Endothelial cell of umbilical vein (primary cell): Measurements from ENCODE around the gene KIAA2012. TPM values are rescaled to one million over a fixed set of nuclear protein-coding genes. Genes with fewer than 3 reads are reported as not detected.

Source experiments
- BruUV-seq: library from RNA; stranded (reverse); fragments of 400-500 nt; replicated peaks from 2 replicates; lab custom pipeline; 2021; lab: Mats Ljungman, UMichigan
- CTCF ChIA-PET: fragments of 300-600, 350-600 bp; sonication (Branson Sonifier 250); formaldehyde crosslinking; loops from one replicate; lab custom pipeline; 2021; ENCODE audit warnings: antibody characterized with exemption, inconsistent platforms; lab: Charles Lee
- POLR2A ChIA-PET: fragments of 300-600, 350-600 bp; sonication (Branson Sonifier 250); formaldehyde crosslinking; loops from one replicate; lab custom pipeline; 2021; ENCODE audit warnings: antibody characterized with exemption, inconsistent platforms; lab: Charles Lee
- DNase-seq: peaks from one replicate; pipeline ENCODE4 v3.0.0-alpha.2; 2011; ENCODE audit warnings: low read depth, low spot score
- FAIRE-seq: peaks from 2 replicates; lab custom pipeline; 2011; peaks lifted over from hg19 to GRCh38; lab: Jason Lieb, UNC
- H2AFZ ChIP-seq: 2 replicates; pipeline ENCODE4 v1.6.0; 2012; ENCODE audit warnings: low read depth, low read length, control low read depth, inconsistent platforms
- H3K27ac ChIP-seq: 2 replicates; pipeline ENCODE4 v1.5.1; 2011; ENCODE audit warnings: low read depth, mild to moderate bottlenecking, control low read depth, low read length, moderate library complexity; ENCODE audit not compliant: insufficient read depth
- H3K27me3 ChIP-seq, 2 experiments: 2 replicates each; pipeline versions ENCODE4 v1.6.0 to v1.6.1; 2011; ENCODE audit warnings: low read length in 2 of 2, mixed read lengths in 1 of 2; ENCODE audit not compliant: control insufficient read depth in 2 of 2, insufficient read depth in 2 of 2
- H3K36me3 ChIP-seq, 2 experiments: 2 replicates in 1 of 2; 3 replicates in 1 of 2; pipeline ENCODE4 v1.5.1; 2011; ENCODE audit warnings: low read length in 2 of 2, mild to moderate bottlenecking in 1 of 2, moderate library complexity in 1 of 2; ENCODE audit not compliant: control insufficient read depth in 2 of 2, insufficient read depth in 2 of 2; ENCODE audit errors: extremely low read depth in 1 of 2
- H3K4me1 ChIP-seq: 3 replicates; pipeline ENCODE4 v1.5.1; 2011; ENCODE audit warnings: mild to moderate bottlenecking, low read length; ENCODE audit not compliant: control insufficient read depth, insufficient read depth; ENCODE audit errors: extremely low read depth
- H3K4me2 ChIP-seq: 2 replicates; pipeline ENCODE4 v1.6.1; 2011; ENCODE audit warnings: low read length, control low read depth, mixed read lengths; ENCODE audit not compliant: insufficient read depth
- H3K4me3 ChIP-seq, 3 experiments: fragments of 200-600 bp in 1 of 3; sonication (generic), shearing (Covaris generic) in 1 of 3; replicated peaks in 1 of 3; 2 replicates each; pipeline ENCODE4 v1.5.1; 2011 to 2016; ENCODE audit warnings: control low read depth in 3 of 3, low read length in 3 of 3, mild to moderate bottlenecking in 2 of 3, inconsistent platforms in 1 of 3, low read depth in 1 of 3, moderate library complexity in 1 of 3; ENCODE audit not compliant: insufficient read depth in 1 of 3
- H3K79me2 ChIP-seq: 2 replicates; pipeline ENCODE4 v1.6.0; 2012; ENCODE audit warnings: low read length, inconsistent platforms; ENCODE audit not compliant: control insufficient read depth, insufficient read depth
- H3K9ac ChIP-seq: replicated peaks from 2 replicates; pipeline ENCODE3; 2011; ENCODE audit warnings: low read length, control low read depth; ENCODE audit not compliant: insufficient read depth; ENCODE audit errors: extremely low read depth
- H3K9me1 ChIP-seq: replicated peaks from 3 replicates; pipeline ENCODE4 v1.6.0; 2011; ENCODE audit warnings: mild to moderate bottlenecking, low read length; ENCODE audit not compliant: control insufficient read depth, insufficient read depth; ENCODE audit errors: extremely low read depth
- H3K9me3 ChIP-seq: replicated peaks from 2 replicates; pipeline ENCODE4 v1.5.1; 2012; ENCODE audit warnings: low read length, inconsistent platforms; ENCODE audit not compliant: control insufficient read depth, insufficient read depth
- H4K20me1 ChIP-seq: replicated peaks from 2 replicates; pipeline ENCODE3; 2011; ENCODE audit warnings: mild to moderate bottlenecking, low read length; ENCODE audit not compliant: control insufficient read depth, insufficient read depth; ENCODE audit errors: extremely low read depth
- CTCF ChIP-seq, 2 donors: IDR thresholded peaks; 1 replicate in 1 of 2; 2 replicates in 1 of 2; pipeline ENCODE4 v1.5.1; 2011; ENCODE audit warnings: low read length in 2 of 2, mild to moderate bottlenecking in 2 of 2, moderate library complexity in 2 of 2, control low read depth in 1 of 2, inconsistent platforms in 1 of 2, low read depth in 1 of 2; ENCODE audit not compliant: insufficient read depth in 1 of 2; ENCODE audit errors: extremely low read depth in 1 of 2
- EZH2 ChIP-seq: IDR thresholded peaks from 2 replicates; pipeline ENCODE4 v1.6.1; 2012; ENCODE audit warnings: borderline replicate concordance, low read depth, mild to moderate bottlenecking, moderate library complexity, low read length, inconsistent platforms; ENCODE audit not compliant: severe bottlenecking
- FOS ChIP-seq: IDR thresholded peaks from 2 replicates; pipeline ENCODE4 v1.6.1; 2011; ENCODE audit warnings: mild to moderate bottlenecking, low read length, moderate library complexity, borderline replicate concordance; ENCODE audit not compliant: insufficient read depth
- GATA2 ChIP-seq: IDR thresholded peaks from 2 replicates; pipeline ENCODE4 v1.7.0; 2011; ENCODE audit warnings: low read depth, mild to moderate bottlenecking, moderate library complexity, mixed read lengths, low read length; ENCODE audit not compliant: insufficient read length, insufficient read depth
- JUN ChIP-seq: IDR thresholded peaks from 2 replicates; pipeline ENCODE4 v1.6.1; 2011; ENCODE audit warnings: borderline replicate concordance, low read depth; ENCODE audit not compliant: insufficient read length, insufficient read depth
- MAX ChIP-seq: IDR thresholded peaks from 2 replicates; pipeline ENCODE4 v1.6.1; 2011; ENCODE audit not compliant: insufficient read depth, insufficient read length
- MYC ChIP-seq: IDR thresholded peaks from one replicate; pipeline ENCODE4 v1.6.1; 2011; ENCODE audit warnings: mild to moderate bottlenecking, low read depth, low read length
- POLR2A ChIP-seq: IDR thresholded peaks from 2 replicates; pipeline ENCODE4 v1.6.1; 2012; ENCODE audit warnings: low read depth, mild to moderate bottlenecking, control low read depth, low read length
- POLR2AphosphoS5 ChIP-seq: IDR thresholded peaks from 2 replicates; pipeline ENCODE4 v1.6.1; 2012; ENCODE audit warnings: low read depth, mild to moderate bottlenecking, control low read depth, low read length, moderate library complexity; ENCODE audit not compliant: insufficient read depth
- dilution Hi-C: fragments of 300-500 bp; cut with MboI; formaldehyde crosslinking; loops from one replicate; pipeline ENCODE4 v1.15.0; 2019; ENCODE audit warnings: low sequenced_read_pairs; ENCODE audit not compliant: extremely low pct_ligation_motif_present
- intact Hi-C: fragments of 100-400 bp; cut with micrococcal nuclease; formaldehyde crosslinking; loops from one replicate; pipeline ENCODE4 v1.10.0; 2022
- polyA plus RNA-seq, 4 experiments: library from polyadenylated mRNA; depleted of rRNA in 3 of 4; stranded (reverse) in 3 of 4; unstranded in 1 of 4; fragments of >200 nt; gene quantifications; 2 replicates each; pipeline versions ENCODE4 v1.2.1 to v1.2.3, GENCODE V29; 2011 to 2012; ENCODE audit warnings: missing spikeins in 1 of 4
- total RNA-seq: library from RNA; stranded (reverse); gene quantifications from 2 replicates; pipeline ENCODE4 v1.2.3, GENCODE V29; 2021

The KIAA2012 gene
- total and polyA plus RNA-seq, 2 donors (not counting 3 experiments of a cell fraction or from before 2014, with no cell fraction given): not detected

GRCh38 chr2:202049840-202050239 lies 23.2 kb upstream of the KIAA2012 start:
- intact Hi-C loops (no loop called here), dilution Hi-C loops (no loop called here)
- Histone ChIP-seq H3K4me3 (no peak overlapping the region), H3K36me3 (no peaks in the 10 kb centered on the region), H3K9me1 (no peaks in the 10 kb centered on the region), H3K9ac (no peak overlapping the region), H4K20me1 (peaks cover 3% of the 10 kb centered on the region), H3K4me1 (no peaks in the 10 kb centered on the region), H3K79me2 (no peaks in the 10 kb centered on the region), H2AFZ (no peak overlapping the region), H3K27ac (no peak overlapping the region), H3K4me2 (no peak overlapping the region), H3K9me3 (no peaks in the 10 kb centered on the region), H3K27me3 (peaks cover 21 to 33% of the 10 kb centered on the region in 2 experiments)
- TF ChIP-seq GATA2 (no peak), MAX (no peak)
- no peak for FAIRE-seq
- ChIA-PET CTCF (no interaction called here), POLR2A (no interaction called here)
- no TSS peak for BruUV-seq
- DNase-seq: no peak

GRCh38 chr2:202050652-202051051 lies 22.4 kb upstream of the KIAA2012 start:
- CTCF ChIA-PET: no interaction called here
- Histone ChIP-seq H3K9me3 (no peaks in the 10 kb centered on the region), H3K79me2 (no peaks in the 10 kb centered on the region), H3K4me3 (no peak overlapping the region), H3K9ac (no peak overlapping the region), H3K27ac (no peak overlapping the region), H3K9me1 (no peaks in the 10 kb centered on the region), H3K4me1 (no peaks in the 10 kb centered on the region), H4K20me1 (peaks cover 3% of the 10 kb centered on the region), H3K36me3 (no peaks in the 10 kb centered on the region), H3K27me3 (peaks cover 16 to 26% of the 10 kb centered on the region in 2 experiments), H3K4me2 (no peak overlapping the region), H2AFZ (no peak overlapping the region)
- dilution Hi-C loops: no loop called here
- BruUV-seq: no TSS peak
- intact Hi-C loops: no loop called here
- TF ChIP-seq EZH2 (no peak), MAX (no peak), GATA2 (no peak), JUN (no peak), POLR2A (no peak), FOS (no peak), CTCF (IDR thresholded peaks at IDR 0.05; ENCODE audit: extremely low read depth in 1 of 2, insufficient read depth in 1 of 2, low read depth in 1 of 2, low read length in 2 of 2) (no peak), MYC (no peak), POLR2AphosphoS5 (no peak)
- no peak for FAIRE-seq
- DNase-seq: no peak
- POLR2A ChIA-PET: no interaction called here
